ENCODE measurements around the gene MUC12.

- TF ChIP-seq, protein P1, sequence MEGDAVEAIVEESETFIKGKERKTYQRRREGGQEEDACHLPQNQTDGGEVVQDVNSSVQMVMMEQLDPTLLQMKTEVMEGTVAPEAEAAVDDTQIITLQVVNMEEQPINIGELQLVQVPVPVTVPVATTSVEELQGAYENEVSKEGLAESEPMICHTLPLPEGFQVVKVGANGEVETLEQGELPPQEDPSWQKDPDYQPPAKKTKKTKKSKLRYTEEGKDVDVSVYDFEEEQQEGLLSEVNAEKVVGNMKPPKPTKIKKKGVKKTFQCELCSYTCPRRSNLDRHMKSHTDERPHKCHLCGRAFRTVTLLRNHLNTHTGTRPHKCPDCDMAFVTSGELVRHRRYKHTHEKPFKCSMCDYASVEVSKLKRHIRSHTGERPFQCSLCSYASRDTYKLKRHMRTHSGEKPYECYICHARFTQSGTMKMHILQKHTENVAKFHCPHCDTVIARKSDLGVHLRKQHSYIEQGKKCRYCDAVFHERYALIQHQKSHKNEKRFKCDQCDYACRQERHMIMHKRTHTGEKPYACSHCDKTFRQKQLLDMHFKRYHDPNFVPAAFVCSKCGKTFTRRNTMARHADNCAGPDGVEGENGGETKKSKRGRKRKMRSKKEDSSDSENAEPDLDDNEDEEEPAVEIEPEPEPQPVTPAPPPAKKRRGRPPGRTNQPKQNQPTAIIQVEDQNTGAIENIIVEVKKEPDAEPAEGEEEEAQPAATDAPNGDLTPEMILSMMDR (IDR thresholded peaks at IDR 0.05): no peak
- no peak for TF ChIP-seq ZFX (IDR thresholded peaks at IDR 0.05; ENCODE audit: borderline replicate concordance)
Observed at GRCh38 chr7:100971111-100972001, 2.0 kb downstream of the MUC12 start.

Data from 22Rv1 (cell line).